HL-60 (cell line): ENCODE data around the gene INA.
A peak's percentile ranks its signal among the peaks of the same experiment; 100 is the strongest.

Experiments
- DNase-seq, 2 experiments: peaks; one replicate each; pipeline ENCODE4 v3.0.0-alpha.2; 2010 to 2020; ENCODE audit warnings: low read depth in 1 of 2, low spot score in 1 of 2
- H3K27ac ChIP-seq: fragments of 250-450 bp; sonication (Bioruptor Pico); replicated peaks from 2 replicates; pipeline ENCODE4 v1.5.1; 2020; ENCODE audit warnings: mild to moderate bottlenecking, moderate library complexity
- H3K27me3 ChIP-seq: fragments of 250-450 bp; sonication (Bioruptor Pico); 2 replicates; pipeline ENCODE4 v1.5.1; 2021; ENCODE audit warnings: mild to moderate bottlenecking, moderate library complexity; ENCODE audit not compliant: insufficient read depth, poor library complexity, severe bottlenecking
- H3K4me3 ChIP-seq: replicated peaks from 2 replicates; pipeline ENCODE4 v1.5.1; 2011; ENCODE audit warnings: mild to moderate bottlenecking, control low read depth, low read length; ENCODE audit not compliant: insufficient read depth
- CTCF ChIP-seq: IDR thresholded peaks from one replicate; pipeline ENCODE4 v1.5.1; 2011; ENCODE audit warnings: low read length, control low read depth, inconsistent platforms; ENCODE audit not compliant: insufficient read depth
- GABPA ChIP-seq: IDR thresholded peaks from 2 replicates; pipeline ENCODE4 v1.6.1; 2012; ENCODE audit warnings: low read depth
- POLR2AphosphoS5 ChIP-seq: IDR thresholded peaks from 2 replicates; pipeline ENCODE4 v1.6.1; 2012; ENCODE audit warnings: low read depth
- REST ChIP-seq: IDR thresholded peaks from 2 replicates; pipeline ENCODE4 v1.6.1; 2012; ENCODE audit warnings: low read depth; ENCODE audit not compliant: insufficient replicate concordance
- SPI1 ChIP-seq: IDR thresholded peaks from 2 replicates; pipeline ENCODE4 v1.6.1; 2012; ENCODE audit warnings: low read depth, mild to moderate bottlenecking, borderline replicate concordance

INA gene

GRCh38 chr10:103277713-103278536, 987 bp downstream of the INA start:
- no peak overlapping the region for H3K27ac ChIP-seq
- TF ChIP-seq POLR2AphosphoS5 = no peak
- TF ChIP-seq REST = no peak
- TF ChIP-seq CTCF = no peak
- TF ChIP-seq SPI1 = no peak
- no peak for TF ChIP-seq GABPA
- peaks cover 33% of the 10 kb centered on the region for H3K27me3 ChIP-seq
- H3K4me3 ChIP-seq = no peak overlapping the region
- DNase-seq = no peak

DNA sequence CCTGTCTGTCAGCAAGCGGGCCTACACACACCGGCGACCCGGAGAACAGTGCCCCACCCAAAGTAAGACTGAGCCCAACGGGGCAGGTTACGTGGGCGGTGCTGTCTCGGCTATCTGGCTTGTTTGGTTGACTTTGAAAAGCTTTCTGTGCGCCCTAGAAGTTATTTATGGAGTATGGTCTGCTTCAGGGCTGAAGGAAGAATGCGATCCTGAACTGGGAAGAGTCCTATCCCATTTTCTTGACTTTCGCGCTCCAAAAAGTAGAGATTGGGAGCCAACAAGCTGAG, 1.5 kb downstream of the INA start:
- no peak for DNase-seq
- no peak for TF ChIP-seq REST
- TF ChIP-seq SPI1 = no peak
- TF ChIP-seq GABPA = no peak
- TF ChIP-seq POLR2AphosphoS5 = no peak
- TF ChIP-seq CTCF = no peak
- Histone ChIP-seq H3K27me3 (peaks cover 33% of the 10 kb centered on the region), H3K4me3 (no peak overlapping the region), H3K27ac (no peak overlapping the region)

GRCh38 chr10:103278862-103279298, 1.9 kb downstream of the INA start:
- TF ChIP-seq REST (peak; percentile 99), POLR2AphosphoS5 (no peak), CTCF (no peak)
- peak in 1 of 2 experiments; percentile 18 for DNase-seq
- Histone ChIP-seq H3K27ac (no peak overlapping the region), H3K27me3 (peaks cover 33% of the 10 kb centered on the region), H3K4me3 (no peak overlapping the region)
